K562 (cell line): ENCODE measurements around the gene TSPAN1. TPM values are rescaled to one million over a fixed set of nuclear protein-coding genes. Genes with fewer than 3 reads are reported as not detected.

ENCODE experiments used
- ATAC-seq: fragments of 200-7000 bp; cut with Tn5 transposase; 3 replicates; pipeline ENCODE4 v1.9.1; 2020; ENCODE audit warnings: moderate library complexity
- BruUV-seq: library from RNA; stranded (reverse); fragments of 400-500 nt; replicated peaks from 2 replicates; lab custom pipeline; 2021; lab: Mats Ljungman, UMichigan
- CTCF ChIA-PET: fragments of 300-600 bp; formaldehyde crosslinking; extraction: SDS; loops from one replicate; lab custom pipeline; 2021; ENCODE audit warnings: low intra/inter-chr PET ratio; lab: Yijun Ruan, JAX
- POLR2A ChIA-PET: fragments of 300-600, 350-650 bp; sonication (Branson Sonifier 250); formaldehyde crosslinking; extraction: SDS; loops from one replicate; lab custom pipeline; 2021; ENCODE audit warnings: antibody characterized with exemption, inconsistent platforms; lab: Yijun Ruan, JAX
- DNase-seq, 4 experiments: peaks; one replicate each; pipeline versions ENCODE4 v3.0.0 to v3.0.0-alpha.2; 2011 to 2018; ENCODE audit warnings: low spot score in 3 of 4, mixed read lengths in 3 of 4; ENCODE audit errors: extremely low read depth in 1 of 4
- FAIRE-seq: peaks from 2 replicates; lab custom pipeline; 2011; peaks lifted over from hg19 to GRCh38; lab: Jason Lieb, UNC
- H2AFZ ChIP-seq: 2 replicates; pipeline ENCODE4 v1.6.0; 2011; ENCODE audit warnings: low read depth, low read length, control low read depth, inconsistent platforms
- H3K27ac ChIP-seq: fragments of 200-600 bp; 3 replicates; pipeline ENCODE4 v1.8.0; 2011; ENCODE audit warnings: low read depth, mild to moderate bottlenecking, control low read depth, inconsistent platforms, low read length, moderate library complexity, mixed read lengths; ENCODE audit errors: extremely low read depth
- H3K27me3 ChIP-seq, 2 experiments: fragments of 300-600 bp in 1 of 2; 2 replicates in 1 of 2; 3 replicates in 1 of 2; pipeline versions ENCODE4 v1.6.0 to v1.8.0; 2011; ENCODE audit warnings: inconsistent platforms in 2 of 2, low read length in 2 of 2, mild to moderate bottlenecking in 1 of 2, mixed read lengths in 1 of 2, moderate library complexity in 1 of 2; ENCODE audit not compliant: control insufficient read depth in 2 of 2, insufficient read depth in 2 of 2
- H3K36me3 ChIP-seq: fragments of 300-600 bp; 3 replicates; pipeline ENCODE4 v1.8.0; 2011; ENCODE audit warnings: mild to moderate bottlenecking, low read length, inconsistent platforms; ENCODE audit not compliant: control insufficient read depth, insufficient read depth
- H3K4me1 ChIP-seq, 2 experiments: fragments of 200-600 bp in 1 of 2; replicated peaks in 1 of 2; 2 replicates in 1 of 2; 3 replicates in 1 of 2; pipeline versions ENCODE4 v1.5.1 to v1.8.0; 2011; ENCODE audit warnings: inconsistent platforms in 2 of 2, low read length in 2 of 2, mild to moderate bottlenecking in 1 of 2, mixed read lengths in 1 of 2, moderate library complexity in 1 of 2; ENCODE audit not compliant: control insufficient read depth in 2 of 2, insufficient read depth in 2 of 2
- H3K4me2 ChIP-seq: 2 replicates; pipeline ENCODE4 v1.6.1; 2011; ENCODE audit warnings: low read length, control low read depth, inconsistent platforms, mixed read lengths; ENCODE audit not compliant: insufficient read depth
- H3K4me3 ChIP-seq: fragments of 200-600 bp; sonication (generic), shearing (Covaris generic); 2 replicates; pipeline ENCODE4 v1.5.1; 2016; ENCODE audit warnings: control low read depth, inconsistent platforms
- H3K79me2 ChIP-seq: fragments of 200-600 bp; 3 replicates; pipeline ENCODE4 v1.8.0; 2011; ENCODE audit warnings: low read length, inconsistent platforms; ENCODE audit not compliant: control insufficient read depth, insufficient read depth
- H3K9ac ChIP-seq, 2 experiments: 2 replicates each; pipeline versions ENCODE4 v1.6.0 to v1.6.1; 2011; ENCODE audit warnings: low read depth in 2 of 2, low read length in 2 of 2, control low read depth in 1 of 2, inconsistent platforms in 1 of 2, mild to moderate bottlenecking in 1 of 2, mixed read lengths in 1 of 2; ENCODE audit not compliant: insufficient read depth in 1 of 2
- H3K9me1 ChIP-seq: one replicate; pipeline ENCODE4 v1.6.0; 2011; ENCODE audit warnings: inconsistent platforms, mild to moderate bottlenecking, low read length, moderate library complexity; ENCODE audit not compliant: control insufficient read depth, insufficient read depth
- H3K9me3 ChIP-seq: replicated peaks from 2 replicates; pipeline ENCODE4 v1.5.1; 2011; ENCODE audit warnings: low read depth, low read length, inconsistent platforms; ENCODE audit not compliant: control insufficient read depth, insufficient read depth
- H4K20me1 ChIP-seq: replicated peaks from 2 replicates; pipeline ENCODE4 v1.6.1; 2011; ENCODE audit warnings: low read length, inconsistent platforms, mixed read lengths; ENCODE audit not compliant: control insufficient read depth, insufficient read depth
- CTCF ChIP-seq, 3 experiments: IDR thresholded peaks in 2 of 3; conservative IDR thresholded peaks in 1 of 3; 2 replicates each; pipeline ENCODE4 v1.5.1; 2011 to 2012; ENCODE audit warnings: low read length in 3 of 3, mild to moderate bottlenecking in 3 of 3, control low read depth in 2 of 3, improper control_type of control experiment in 1 of 3, inconsistent platforms in 1 of 3, low read depth in 1 of 3, mixed read lengths in 1 of 3, moderate library complexity in 1 of 3; ENCODE audit not compliant: insufficient read depth in 2 of 3
- CXXC5 ChIP-seq: fragments of 250-450 bp; sonication (Bioruptor Pico); IDR thresholded peaks from 2 replicates; pipeline ENCODE4 v1.8.0; 2022; ENCODE audit warnings: inconsistent platforms, mild to moderate bottlenecking, moderate library complexity
- NFE2 ChIP-seq: IDR thresholded peaks from 2 replicates; pipeline ENCODE4 v1.6.1; 2014; ENCODE audit warnings: antibody characterized with exemption, low read depth
- PTTG1 ChIP-seq: fragments of 450-650 bp; IDR thresholded peaks from 2 replicates; pipeline ENCODE4 v1.6.1; 2016; ENCODE audit warnings: low read depth, mild to moderate bottlenecking, missing genetic modification characterization, missing compliant biosample characterization
- ZNF696 ChIP-seq: fragments of 250-450 bp; sonication (Bioruptor Pico); conservative IDR thresholded peaks from 2 replicates; pipeline ENCODE4 v1.4.0; 2020; ENCODE audit warnings: mild to moderate bottlenecking, moderate library complexity
- WGBS: fragments of 100-300 bp; shearing (Covaris generic); methylation state at CpG from one replicate; pipeline ENCODE4 v1.1.6; 2016; ENCODE audit warnings: low coverage, mixed read lengths; ENCODE audit not compliant: insufficient coverage; ENCODE audit errors: missing lambda C conversion rate; 5-methylcytosine and 5-hydroxymethylcytosine counted together
- in situ Hi-C: fragments of 300-500 bp; cut with MboI; formaldehyde crosslinking; loops from 4 replicates; pipeline ENCODE4 v1.15.0; 2018; ENCODE audit warnings: inconsistent platforms, mixed read lengths
- intact Hi-C: fragments of 100-400 bp; cut with micrococcal nuclease; formaldehyde crosslinking; loops from 2 replicates; pipeline ENCODE4 v1.14.2; 2022
- polyA plus RNA-seq, 8 experiments: library from polyadenylated mRNA; depleted of rRNA in 4 of 8; stranded (reverse) in 5 of 8; unstranded in 3 of 8; fragments of >200 nt; fragmentation: Nextera tagmentation in 2 of 8; fragmentation: Illumina TruSeq in 1 of 8; extraction: Ambion mirVana in 2 of 8; extraction: Trizol in 1 of 8; gene quantifications; 2 replicates each; pipeline versions ENCODE4 v1.2.1 to v1.2.3, GENCODE V29; 2011 to 2014; ENCODE audit warnings: inconsistent platforms in 1 of 8, missing spikeins in 1 of 8
- total RNA-seq, 7 experiments: library from RNA; depleted of rRNA in 6 of 7; stranded (reverse); fragments of >200 nt in 6 of 7; fragmentation: Illumina TruSeq in 2 of 7; extraction: Trizol in 2 of 7; gene quantifications; 2 replicates each; pipeline versions ENCODE4 v1.2.1 to v1.2.3, GENCODE V29; 2011 to 2021; ENCODE audit warnings: low replicate concordance in 1 of 7
- TF ChIP-seq, protein P1 (sequence below): fragments of 450-650 bp; IDR thresholded peaks from 2 replicates; pipeline ENCODE4 v1.7.0; 2016; ENCODE audit warnings: borderline replicate concordance

Gene TSPAN1
- total and polyA plus RNA-seq, 9 of the 15 experiments (the other 6 are each of a cell fraction or from before 2014, with no cell fraction given), result 0.58 TPM; not detected in 8

- TF ChIP-seq CTCF (IDR thresholded peaks at IDR 0.05 in 2 of 3, conservative IDR thresholded peaks at IDR 0.05 in 1 of 3; ENCODE audit: insufficient read depth in 2 of 3, low read depth in 1 of 3, low read length in 3 of 3) (peak in 1 of 3 experiments; percentile 26; a peak in 1 of 6 replicates), CXXC5 (CRISPR knock-in tag) (no peak), PTTG1 (tag) (no peak), ZNF696 (CRISPR knock-in tag) (no peak)
- TF ChIP-seq, protein P1, sequence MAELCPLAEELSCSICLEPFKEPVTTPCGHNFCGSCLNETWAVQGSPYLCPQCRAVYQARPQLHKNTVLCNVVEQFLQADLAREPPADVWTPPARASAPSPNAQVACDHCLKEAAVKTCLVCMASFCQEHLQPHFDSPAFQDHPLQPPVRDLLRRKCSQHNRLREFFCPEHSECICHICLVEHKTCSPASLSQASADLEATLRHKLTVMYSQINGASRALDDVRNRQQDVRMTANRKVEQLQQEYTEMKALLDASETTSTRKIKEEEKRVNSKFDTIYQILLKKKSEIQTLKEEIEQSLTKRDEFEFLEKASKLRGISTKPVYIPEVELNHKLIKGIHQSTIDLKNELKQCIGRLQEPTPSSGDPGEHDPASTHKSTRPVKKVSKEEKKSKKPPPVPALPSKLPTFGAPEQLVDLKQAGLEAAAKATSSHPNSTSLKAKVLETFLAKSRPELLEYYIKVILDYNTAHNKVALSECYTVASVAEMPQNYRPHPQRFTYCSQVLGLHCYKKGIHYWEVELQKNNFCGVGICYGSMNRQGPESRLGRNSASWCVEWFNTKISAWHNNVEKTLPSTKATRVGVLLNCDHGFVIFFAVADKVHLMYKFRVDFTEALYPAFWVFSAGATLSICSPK, result no peak
Measured at GRCh38 chr1:46130121-46130520, 44.8 kb upstream of the TSPAN1 start (continued).

- Histone ChIP-seq H3K79me2 (peaks cover 19% of the 10 kb centered on the region; the same call in 2 of the 3 replicates), H3K9me1 (no peaks in the 10 kb centered on the region), H3K4me1 (peaks cover 13 to 21% of the 10 kb centered on the region in 2 experiments; a peak in 4 of 5 replicates), H3K36me3 (no peaks in the 10 kb centered on the region; the same call in 2 of the 3 replicates), H4K20me1 (no peaks in the 10 kb centered on the region), H3K27me3 (no peaks in the 10 kb centered on the region), H3K9ac (peak overlapping the region in 1 of 2 experiments; percentile 45; a peak in 2 of 4 replicates), H2AFZ (peak overlapping the region; percentile 99), H3K4me2 (peak overlapping the region; percentile 46), H3K9me3 (no peaks in the 10 kb centered on the region; the same call in 1 of the 2 replicates), H3K27ac (no peak overlapping the region), H3K4me3 (peak overlapping the region; percentile 61)
- no peak for DNase-seq
- FAIRE-seq, result no peak
- in situ Hi-C loops (no loop called here), intact Hi-C loops (no loop called here)
- BruUV-seq, result no TSS peak
- ATAC-seq, result no peak
- CTCF ChIA-PET, result no interaction called here
- POLR2A ChIA-PET, result interaction anchor here (0.6 to 4.6 kb wide), 14 partner anchors 9 to 96 kb away, joined by 3 to 53 read pairs (median 4); no protein-coding TSS in a partner anchor
- 1% methylated on average over 5 of the region's 5 CpGs for WGBS
- TF ChIP-seq NFE2, result no peak
Measured at GRCh38 chr1:46130606-46131005, 44.3 kb upstream of the TSPAN1 start.
